Large intestine (tissue), 3 donors: ENCODE measurements around the gene RSPH1. TPM values are rescaled to one million over a fixed set of nuclear protein-coding genes. Genes with fewer than 3 reads are reported as not detected.

Experiments
- DNase-seq, 2 donors: peaks; one replicate each; pipeline versions ENCODE4 v3.0.0 to v3.0.0-alpha.2; 2013
- H3K27ac ChIP-seq: one replicate; pipeline ENCODE4 v1.5.1; 2013; ENCODE audit warnings: low read length
- H3K27me3 ChIP-seq: 2 replicates; pipeline ENCODE4 v1.6.1; 2013; ENCODE audit warnings: low read length; ENCODE audit not compliant: control insufficient read depth, insufficient read depth
- H3K36me3 ChIP-seq: 2 replicates; pipeline ENCODE4 v1.6.1; 2013; ENCODE audit warnings: low read length; ENCODE audit not compliant: control insufficient read depth, insufficient read depth
- H3K4me1 ChIP-seq: one replicate; pipeline ENCODE4 v1.6.1; 2013; ENCODE audit warnings: low read length; ENCODE audit not compliant: control insufficient read depth, insufficient read depth
- H3K4me3 ChIP-seq: one replicate; pipeline ENCODE4 v1.5.1; 2013; ENCODE audit warnings: low read length
- H3K9me3 ChIP-seq: one replicate; pipeline ENCODE4 v1.6.1; 2013; ENCODE audit warnings: mild to moderate bottlenecking, low read depth, low read length, moderate library complexity; ENCODE audit not compliant: control insufficient read depth
- WGBS: methylation state at CpG from one replicate; pipeline ENCODE4 v1.1.5; 2013; ENCODE audit warnings: low lambda C conversion rate; ENCODE audit not compliant: insufficient coverage; 5-methylcytosine and 5-hydroxymethylcytosine counted together
- polyA plus RNA-seq: library from polyadenylated mRNA; unstranded; fragments of 120-200 nt; gene quantifications from one replicate; pipeline ENCODE4 v1.2.1, GENCODE V29; 2013

Gene RSPH1
- polyA plus RNA-seq, 1 donor: 6.0 TPM

- H3K27ac ChIP-seq: peak overlapping the region; percentile 99
- peak in 1 of 2 donors; percentile 57 for DNase-seq
Measured at GRCh38 chr21:42467140-42467983, 28.7 kb downstream of the RSPH1 start.

GRCh38 chr21:42466700-42467099 is 29.3 kb downstream of the RSPH1 start:
- no peaks in the 10 kb centered on the region for H3K36me3 ChIP-seq
- no peak overlapping the region for H3K4me3 ChIP-seq
- no peaks in the 10 kb centered on the region for H3K9me3 ChIP-seq
- no CpG with 5 or more reads among the region's 10 CpGs for WGBS
- H3K4me1 ChIP-seq: peaks cover 82% of the 10 kb centered on the region
- H3K27me3 ChIP-seq: no peaks in the 10 kb centered on the region
- no peak for DNase-seq
- no peak overlapping the region for H3K27ac ChIP-seq

More at GRCh38 chr21:42467140-42467983, 28.7 kb downstream of the RSPH1 start:
- Histone ChIP-seq H3K9me3 (no peaks in the 10 kb centered on the region), H3K4me3 (no peak overlapping the region), H3K4me1 (peaks cover 75% of the 10 kb centered on the region), H3K36me3 (no peaks in the 10 kb centered on the region), H3K27me3 (no peaks in the 10 kb centered on the region)
- 60% methylated on average over 1 of the region's 12 CpGs for WGBS

GRCh38 chr21:42465803-42466127 is 30.3 kb downstream of the RSPH1 start:
- Histone ChIP-seq H3K27me3 (no peaks in the 10 kb centered on the region), H3K9me3 (no peaks in the 10 kb centered on the region), H3K4me3 (no peak overlapping the region), H3K36me3 (no peaks in the 10 kb centered on the region), H3K27ac (peak overlapping the region; percentile 91), H3K4me1 (peaks cover 87% of the 10 kb centered on the region)
- no CpG with 5 or more reads among the region's 3 CpGs for WGBS
- no peak for DNase-seq

GRCh38 chr21:42465008-42465802 is 30.8 kb downstream of the RSPH1 start:
- no peaks in the 10 kb centered on the region for H3K9me3 ChIP-seq
- H3K27ac ChIP-seq: peak overlapping the region; percentile 91
- WGBS: 20% methylated on average over 1 of the region's 8 CpGs
- peak; percentile 75 to 92 for DNase-seq
- no peak overlapping the region for H3K4me3 ChIP-seq
- peaks cover 90% of the 10 kb centered on the region for H3K4me1 ChIP-seq
- H3K27me3 ChIP-seq: no peaks in the 10 kb centered on the region
- H3K36me3 ChIP-seq: no peaks in the 10 kb centered on the region

- no peaks in the 10 kb centered on the region for H3K27me3 ChIP-seq
- 78% methylated on average over 4 of the region's 17 CpGs for WGBS
- H3K9me3 ChIP-seq: no peaks in the 10 kb centered on the region
- peak in 1 of 2 donors; percentile 50 for DNase-seq
- H3K4me3 ChIP-seq: no peak overlapping the region
- H3K27ac ChIP-seq: peak overlapping the region; percentile 91
- H3K4me1 ChIP-seq: peaks cover 93% of the 10 kb centered on the region
- no peaks in the 10 kb centered on the region for H3K36me3 ChIP-seq
Measured at GRCh38 chr21:42463861-42464515, 32.0 kb downstream of the RSPH1 start.

- no CpG with 5 or more reads among the region's 10 CpGs for WGBS
Measured at GRCh38 chr21:42461881-42462877, 33.8 kb downstream of the RSPH1 start.

GRCh38 chr21:42461185-42461520 is 34.9 kb downstream of the RSPH1 start:
- DNase-seq: no peak
- peaks cover 83% of the 10 kb centered on the region for H3K4me1 ChIP-seq

More at GRCh38 chr21:42461881-42462877, 33.8 kb downstream of the RSPH1 start:
- peak; percentile 72 to 93 for DNase-seq
- Histone ChIP-seq H3K4me3 (no peak overlapping the region), H3K27me3 (no peaks in the 10 kb centered on the region), H3K36me3 (no peaks in the 10 kb centered on the region), H3K27ac (peak overlapping the region; percentile 89), H3K4me1 (peaks cover 86% of the 10 kb centered on the region), H3K9me3 (no peaks in the 10 kb centered on the region)

GRCh38 chr21:42460391-42461184 is 35.4 kb downstream of the RSPH1 start:
- no CpG with 5 or more reads among the region's 14 CpGs for WGBS
- Histone ChIP-seq H3K27ac (peak overlapping the region; percentile 89), H3K4me3 (no peak overlapping the region), H3K9me3 (no peaks in the 10 kb centered on the region), H3K27me3 (no peaks in the 10 kb centered on the region), H3K36me3 (no peaks in the 10 kb centered on the region), H3K4me1 (peaks cover 82% of the 10 kb centered on the region)
- peak; percentile 61 to 78 for DNase-seq

More at GRCh38 chr21:42461185-42461520, 34.9 kb downstream of the RSPH1 start:
- WGBS: no CpG with 5 or more reads among the region's 5 CpGs
- peak overlapping the region; percentile 89 for H3K27ac ChIP-seq
- no peaks in the 10 kb centered on the region for H3K36me3 ChIP-seq
- no peak overlapping the region for H3K4me3 ChIP-seq
- no peaks in the 10 kb centered on the region for H3K27me3 ChIP-seq
- no peaks in the 10 kb centered on the region for H3K9me3 ChIP-seq

GRCh38 chr21:42459546-42460215 is 36.3 kb downstream of the RSPH1 start:
- Histone ChIP-seq H3K27me3 (no peaks in the 10 kb centered on the region), H3K4me1 (peaks cover 84% of the 10 kb centered on the region), H3K27ac (peak overlapping the region; percentile 89), H3K36me3 (no peaks in the 10 kb centered on the region), H3K4me3 (no peak overlapping the region), H3K9me3 (no peaks in the 10 kb centered on the region)
- no CpG with 5 or more reads among the region's 11 CpGs for WGBS
- DNase-seq: peak in 1 of 2 donors; percentile 72
